ENCODE measurements around the gene NREP.

NREP gene

GRCh38 chr5:111756581-111757354, at the start of gene NREP:
Gene NREP (minus strand): TSS chr5:111757194. CDS start chr5:111755772, 1,422 bp downstream.
- DNase-seq (ENCODE audit: low spot score): peak; percentile 49

GRCh38 chr5:111806753-111807152, 49.8 kb upstream of the NREP start:
- TF ChIP-seq, protein P1, sequence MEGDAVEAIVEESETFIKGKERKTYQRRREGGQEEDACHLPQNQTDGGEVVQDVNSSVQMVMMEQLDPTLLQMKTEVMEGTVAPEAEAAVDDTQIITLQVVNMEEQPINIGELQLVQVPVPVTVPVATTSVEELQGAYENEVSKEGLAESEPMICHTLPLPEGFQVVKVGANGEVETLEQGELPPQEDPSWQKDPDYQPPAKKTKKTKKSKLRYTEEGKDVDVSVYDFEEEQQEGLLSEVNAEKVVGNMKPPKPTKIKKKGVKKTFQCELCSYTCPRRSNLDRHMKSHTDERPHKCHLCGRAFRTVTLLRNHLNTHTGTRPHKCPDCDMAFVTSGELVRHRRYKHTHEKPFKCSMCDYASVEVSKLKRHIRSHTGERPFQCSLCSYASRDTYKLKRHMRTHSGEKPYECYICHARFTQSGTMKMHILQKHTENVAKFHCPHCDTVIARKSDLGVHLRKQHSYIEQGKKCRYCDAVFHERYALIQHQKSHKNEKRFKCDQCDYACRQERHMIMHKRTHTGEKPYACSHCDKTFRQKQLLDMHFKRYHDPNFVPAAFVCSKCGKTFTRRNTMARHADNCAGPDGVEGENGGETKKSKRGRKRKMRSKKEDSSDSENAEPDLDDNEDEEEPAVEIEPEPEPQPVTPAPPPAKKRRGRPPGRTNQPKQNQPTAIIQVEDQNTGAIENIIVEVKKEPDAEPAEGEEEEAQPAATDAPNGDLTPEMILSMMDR (IDR thresholded peaks at IDR 0.05; ENCODE audit: extremely low read depth, missing control alignments): no peak
- no peak for DNase-seq (ENCODE audit: low spot score)

More at GRCh38 chr5:111756581-111757354, at the start of gene NREP:
- TF ChIP-seq, protein P1 (IDR thresholded peaks at IDR 0.05; ENCODE audit: extremely low read depth, missing control alignments): no peak

GRCh38 chr5:111806156-111806555, 49.2 kb upstream of the NREP start:
- DNase-seq (ENCODE audit: low spot score): no peak
- TF ChIP-seq, protein P1 (IDR thresholded peaks at IDR 0.05; ENCODE audit: extremely low read depth, missing control alignments): no peak

- TF ChIP-seq, protein P1 (IDR thresholded peaks at IDR 0.05; ENCODE audit: extremely low read depth, missing control alignments): no peak
- no peak for DNase-seq (ENCODE audit: low spot score)
Observed at GRCh38 chr5:111805071-111805470, 48.1 kb upstream of the NREP start.

- no peak for DNase-seq (ENCODE audit: low spot score)
- TF ChIP-seq, protein P1 (IDR thresholded peaks at IDR 0.05; ENCODE audit: extremely low read depth, missing control alignments): no peak
Observed at GRCh38 chr5:111800351-111800750, 43.4 kb upstream of the NREP start.

- TF ChIP-seq, protein P1 (IDR thresholded peaks at IDR 0.05; ENCODE audit: extremely low read depth, missing control alignments): no peak
- DNase-seq (ENCODE audit: low spot score): no peak
Observed at GRCh38 chr5:111795142-111795541, 38.1 kb upstream of the NREP start.

DNA sequence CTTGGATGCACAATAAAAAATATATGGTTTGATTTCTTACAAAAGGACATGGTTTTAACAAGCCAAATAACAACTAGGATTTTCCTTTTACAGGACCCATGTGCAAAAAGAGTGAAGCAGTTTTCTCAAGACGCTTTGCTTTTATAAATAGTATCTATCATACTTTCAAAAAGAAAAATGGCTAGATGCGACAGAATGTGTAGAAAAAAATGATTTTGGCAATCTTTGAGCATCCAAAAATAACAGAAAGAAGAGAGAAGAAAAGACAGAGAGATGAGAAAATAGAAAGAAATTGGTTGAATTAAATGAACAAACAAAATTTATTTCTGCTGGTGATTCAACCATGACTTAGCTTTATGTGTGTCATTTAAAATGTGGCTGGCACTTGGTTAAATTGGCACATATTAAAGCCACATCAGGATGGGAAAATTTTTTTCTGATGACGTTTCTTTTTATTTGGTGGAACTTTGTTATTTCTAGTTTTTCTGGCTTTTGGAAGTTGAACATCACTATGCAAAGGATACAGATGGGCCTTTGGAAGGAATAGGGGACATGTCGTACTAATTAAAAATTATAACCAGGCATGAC, 35.6 kb upstream of the NREP start:
- no peak for DNase-seq (ENCODE audit: low spot score)
- TF ChIP-seq, protein P1 (IDR thresholded peaks at IDR 0.05; ENCODE audit: extremely low read depth, missing control alignments): no peak
